NCI-H2029 (cell line): ENCODE measurements around the gene ADGRL1.

Experiments used
- DNase-seq: peaks from one replicate; lab custom pipeline; 2025; lab: John Stamatoyannopoulos, UW

ADGRL1 gene

DNA sequence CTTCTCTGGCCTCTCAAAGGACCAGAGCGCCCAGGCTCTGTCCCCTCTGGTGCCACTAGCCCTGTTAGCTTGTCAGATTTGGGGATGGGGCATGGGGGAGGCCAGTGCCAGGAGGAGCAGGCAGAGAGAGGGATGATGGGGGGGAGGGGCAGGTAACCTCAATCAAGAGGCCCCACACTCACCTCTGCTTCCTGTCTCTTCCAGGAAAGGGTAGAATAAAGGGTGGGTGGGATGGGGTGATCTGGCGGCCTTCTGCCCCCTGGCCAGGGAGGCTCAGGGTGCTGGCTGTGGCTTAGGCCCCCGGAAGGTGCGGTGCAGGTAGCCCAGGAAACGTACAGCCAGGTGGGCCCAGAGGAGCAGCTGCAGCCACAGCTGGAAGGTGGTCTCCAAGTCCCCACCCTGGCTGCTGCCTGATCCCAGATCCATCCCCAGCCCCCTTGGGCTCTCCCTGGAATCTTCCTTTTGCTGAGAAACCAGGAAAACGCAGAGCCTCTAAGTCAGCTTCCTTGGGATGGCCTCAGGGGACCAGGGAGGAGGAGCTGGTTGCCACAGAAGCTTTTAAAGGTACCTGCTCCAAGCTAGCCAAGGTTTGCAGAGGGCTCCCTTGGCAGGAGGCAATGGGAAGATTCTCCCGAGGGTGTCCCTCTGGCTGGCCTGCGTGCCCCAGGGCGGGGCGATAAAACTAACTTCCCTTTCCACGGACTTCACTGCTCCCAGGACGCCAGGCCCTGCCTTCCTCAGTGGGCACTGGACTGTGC is 93.7 kb downstream of the ADGRL1 start:
- no peak for DNase-seq

DNA sequence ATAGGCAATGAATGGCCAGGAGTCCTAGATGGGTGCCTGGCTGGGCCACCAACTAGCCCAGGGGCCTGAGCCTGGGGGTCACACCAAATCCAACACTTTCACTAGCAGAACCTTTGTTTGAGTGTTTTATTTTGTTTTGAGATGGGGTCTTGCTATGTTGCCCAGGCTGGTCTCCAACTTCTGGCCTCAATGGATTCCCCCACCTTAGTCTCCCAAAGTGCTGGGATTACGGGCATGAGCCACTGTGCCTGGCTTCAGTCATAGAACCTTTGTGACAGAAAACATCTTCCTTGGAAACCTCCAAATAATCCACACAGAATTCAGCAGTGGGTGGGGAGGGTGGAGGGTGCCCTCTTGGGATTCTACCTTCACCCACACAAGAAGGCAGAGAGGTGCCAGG is 94.5 kb downstream of the ADGRL1 start:
- no peak for DNase-seq

DNA sequence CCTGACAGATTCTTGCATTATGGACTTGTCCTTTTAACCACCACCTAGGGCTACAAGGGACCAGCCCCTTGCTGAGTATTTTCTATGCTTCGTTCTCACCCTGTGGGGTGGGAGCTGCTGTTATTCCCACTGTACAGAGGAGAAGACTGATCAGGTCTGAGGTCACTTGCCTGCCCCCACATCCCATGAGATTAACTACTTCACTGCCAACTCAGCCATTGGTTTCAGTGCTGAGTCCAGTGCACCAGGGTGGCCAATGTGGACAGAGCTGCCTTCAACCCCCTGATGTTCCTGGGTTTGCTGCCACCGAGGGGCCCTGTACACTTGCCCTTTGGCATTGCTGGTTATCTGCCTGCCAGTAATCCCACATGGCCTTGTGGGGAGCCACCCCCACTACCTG is 95.3 kb downstream of the ADGRL1 start:
- DNase-seq, result no peak

DNA sequence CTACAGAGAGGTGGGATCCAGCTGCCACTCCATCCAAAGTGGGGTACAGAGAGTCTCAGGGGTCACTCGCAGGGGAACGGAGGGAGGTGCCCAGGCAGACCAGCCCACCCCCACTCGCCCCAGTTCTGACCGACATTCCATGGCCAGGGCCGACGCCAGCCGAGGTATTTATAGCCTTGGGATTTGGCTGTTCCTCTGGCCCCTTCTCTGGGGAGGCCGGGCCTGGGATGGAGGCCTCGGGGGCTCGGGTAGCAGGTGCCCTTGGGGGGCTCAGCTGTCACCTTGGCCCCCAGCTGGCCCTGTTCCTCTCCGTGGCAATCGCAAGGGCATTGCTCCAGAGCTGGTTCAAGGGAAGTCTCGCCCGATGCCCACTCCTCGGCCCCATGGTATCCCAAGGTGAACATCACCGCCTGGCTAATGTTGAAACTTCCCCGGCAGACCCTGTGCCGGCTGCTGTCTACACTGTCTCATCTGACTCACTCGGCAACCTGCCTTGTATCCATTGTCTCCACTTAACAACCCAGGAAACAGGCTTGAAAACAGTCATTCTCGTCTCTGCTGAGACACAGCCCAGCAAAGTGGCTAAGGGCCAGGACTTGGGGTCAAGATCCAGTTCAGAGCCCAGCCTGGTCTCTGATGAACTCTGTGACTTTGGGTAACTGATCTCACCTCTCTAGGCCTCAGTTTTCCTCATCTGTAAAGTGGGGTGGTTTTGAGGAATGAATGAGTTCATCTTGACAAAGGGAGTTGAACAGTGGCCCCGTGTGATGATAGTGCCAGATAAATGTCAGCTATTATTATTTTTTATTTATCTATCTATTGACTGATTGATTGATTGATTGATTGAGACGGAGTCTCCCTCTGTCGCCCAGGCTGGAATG is 98.1 kb downstream of the ADGRL1 start:
- no peak for DNase-seq

DNA sequence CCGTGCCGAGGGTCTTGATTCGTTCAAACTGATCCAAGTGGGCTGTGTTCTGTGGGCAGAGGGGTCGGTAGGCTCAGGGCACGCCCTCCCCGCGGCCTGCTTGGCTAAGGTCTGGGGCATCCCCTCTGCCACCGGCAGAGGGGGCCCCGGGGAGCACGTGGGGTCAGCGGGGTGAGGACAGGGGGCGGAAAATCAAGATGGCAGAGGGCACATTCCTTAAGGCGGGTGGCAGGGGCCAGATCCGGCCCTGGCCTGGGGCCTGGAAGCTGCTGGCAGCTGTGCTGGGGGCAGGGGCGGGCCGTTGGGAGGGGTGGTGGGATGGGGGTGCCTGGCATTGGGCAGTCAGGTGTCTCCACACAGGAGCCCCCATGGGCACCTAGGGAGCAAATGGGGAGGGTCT is 99.1 kb downstream of the ADGRL1 start:
- no peak for DNase-seq

DNA sequence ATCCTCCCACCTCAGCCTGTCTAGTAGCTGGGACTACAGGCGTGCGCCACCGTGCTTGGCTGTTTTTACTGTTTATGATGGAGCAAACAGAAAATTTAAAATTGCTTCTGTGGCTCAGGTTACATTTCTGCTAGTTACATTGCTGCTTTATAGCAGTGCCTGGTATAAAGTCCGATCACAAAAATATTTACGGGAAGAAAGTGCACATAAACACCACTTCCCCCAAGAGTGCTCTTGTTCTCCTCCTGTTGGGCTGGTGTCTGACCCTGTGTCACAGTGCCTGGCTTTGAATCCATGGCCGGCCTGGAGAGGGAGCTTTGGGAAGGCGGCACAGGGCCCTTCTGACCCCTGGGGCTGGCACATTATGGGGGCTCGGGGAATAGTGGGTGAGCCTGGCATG is 100.3 kb downstream of the ADGRL1 start:
- DNase-seq, result no peak

DNA sequence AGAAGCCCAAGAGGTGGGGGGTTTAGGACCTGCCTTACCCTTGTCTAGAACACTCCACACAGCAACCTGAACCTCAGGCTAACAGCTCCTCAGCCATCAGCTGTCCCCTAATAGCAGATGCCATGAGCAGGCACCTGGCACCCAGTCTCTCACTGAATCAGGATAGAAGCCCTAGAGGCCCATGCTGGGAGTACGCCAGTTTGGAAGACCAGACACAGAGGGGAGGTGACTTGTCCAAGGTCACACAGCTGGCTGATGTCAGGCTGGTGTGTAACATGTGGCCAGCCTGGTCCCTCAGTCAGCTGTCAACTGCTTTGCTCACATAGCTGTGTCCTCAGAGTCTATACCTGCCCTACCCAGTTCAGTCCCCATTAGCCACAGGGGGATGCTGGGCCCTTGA is 102.7 kb downstream of the ADGRL1 start:
- DNase-seq, result no peak

DNA sequence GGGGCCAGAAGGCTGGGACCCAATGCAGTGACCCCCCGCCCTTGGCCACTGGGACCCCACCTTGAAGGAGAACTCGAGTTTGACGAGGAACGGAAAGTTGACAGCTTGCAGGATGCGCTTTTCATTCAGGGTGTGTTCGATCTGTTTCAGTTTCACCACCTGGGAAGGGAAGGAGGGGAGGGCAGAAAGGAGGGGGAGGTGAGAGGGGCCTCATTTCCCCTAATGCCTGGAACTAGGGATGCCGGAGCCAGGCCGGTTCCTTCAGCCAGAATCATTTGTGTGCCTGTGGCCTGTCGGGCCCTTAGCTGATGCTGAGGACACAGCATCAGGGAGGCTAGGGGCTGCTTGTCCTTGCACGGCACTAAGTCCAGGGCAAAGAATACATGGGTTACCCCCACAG is 103.2 kb downstream of the ADGRL1 start:
- no peak for DNase-seq

DNA sequence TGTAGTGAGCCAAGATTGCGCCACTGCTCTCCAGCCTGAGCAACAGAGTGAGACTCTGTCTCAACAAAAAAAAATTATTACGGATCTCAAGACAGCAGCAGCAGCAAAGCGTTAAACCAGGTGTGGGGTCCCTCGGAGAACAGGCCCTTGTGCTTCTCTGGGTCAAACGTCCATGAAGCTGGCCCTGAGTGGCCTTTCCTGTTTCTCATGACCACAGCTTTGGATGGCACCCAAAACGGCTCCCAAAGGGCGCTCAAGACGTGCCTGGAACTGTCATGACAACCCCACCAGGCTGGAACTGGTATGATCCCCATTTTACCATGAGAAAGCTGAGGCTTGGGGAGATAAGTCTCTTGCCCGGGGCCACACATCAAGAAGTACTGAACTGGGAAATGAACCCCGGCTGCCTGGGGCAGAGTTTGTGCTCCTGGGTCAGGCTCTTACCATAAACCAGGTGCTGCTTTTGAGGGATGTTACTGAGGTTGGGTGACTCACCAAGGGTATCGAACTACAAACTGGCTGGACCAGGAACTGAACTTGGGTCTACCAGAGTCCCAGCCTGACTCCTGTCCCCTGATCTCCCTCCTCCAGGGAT is 103.8 kb downstream of the ADGRL1 start:
- no peak for DNase-seq

DNA sequence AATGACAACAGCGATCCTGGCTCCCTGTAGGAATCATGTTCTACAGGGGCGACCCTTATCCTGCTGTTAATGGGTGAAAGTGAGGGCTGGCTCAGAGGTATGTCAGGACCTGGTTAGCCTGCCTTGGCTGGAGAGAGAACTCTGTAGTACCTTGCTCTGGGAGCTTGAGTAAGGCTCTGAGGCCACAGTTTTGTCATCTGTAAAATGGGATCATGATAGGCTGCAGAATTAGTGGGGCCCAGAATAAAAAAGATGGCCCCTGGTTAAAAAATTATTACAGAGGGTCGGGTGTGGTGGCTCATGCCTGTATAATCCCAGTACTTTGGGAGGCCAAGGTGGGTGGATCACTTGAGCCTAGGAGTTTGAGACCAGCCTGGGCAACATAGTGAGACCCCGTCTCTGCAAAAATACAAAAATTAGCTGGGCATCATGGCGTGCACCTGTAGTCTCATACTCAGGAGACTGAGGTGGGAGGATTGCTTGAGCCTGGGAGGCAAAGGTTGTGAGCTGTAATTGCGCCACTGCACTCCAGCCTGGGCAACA is 104.9 kb downstream of the ADGRL1 start:
- no peak for DNase-seq
